SK-N-SH (cell line): Measurements from ENCODE around the gene CFHR4.

Experiments used
- EP300 ChIP-seq, 2 experiments: IDR thresholded peaks; 2 replicates each; pipeline versions ENCODE4 v1.4.0 to v1.6.1; 2012; ENCODE audit warnings: borderline replicate concordance in 1 of 2, low read depth in 1 of 2, low read length in 1 of 2
- EZH2phosphoT487 ChIP-seq: fragments of 200-600 bp; sonication (generic); IDR thresholded peaks from 2 replicates; pipeline ENCODE4 v1.6.1; 2017; ENCODE audit warnings: low read depth, mixed run types, mild to moderate bottlenecking, antibody characterized with exemption, moderate library complexity, borderline replicate concordance
- TF ChIP-seq, protein P1 (sequence below): fragments of 200-600 bp; sonication (generic); IDR thresholded peaks from 2 replicates; pipeline ENCODE4 v1.6.1; 2017; ENCODE audit warnings: antibody characterized with exemption, mild to moderate bottlenecking, moderate library complexity

DNA sequence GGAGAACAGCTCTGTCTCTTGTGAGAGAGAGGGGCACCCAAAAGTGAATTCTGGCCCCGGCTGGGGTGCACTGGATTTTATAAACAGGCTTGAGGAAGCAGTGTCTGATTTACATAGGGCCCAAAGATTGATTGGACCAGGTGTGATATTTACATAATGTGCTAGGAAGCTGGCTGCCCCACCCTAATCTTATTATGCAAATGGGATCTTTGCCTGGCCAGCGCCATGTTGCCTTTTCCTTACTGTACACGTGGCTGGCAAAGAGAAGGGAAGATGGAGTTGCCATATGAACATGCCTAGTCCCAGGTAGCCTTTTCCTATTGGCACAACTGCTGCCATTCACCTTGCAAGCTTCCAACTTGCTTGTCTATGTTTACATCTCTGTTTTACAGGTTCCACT, 29.0 kb upstream of the CFHR4 start:
- TF ChIP-seq, protein P1, sequence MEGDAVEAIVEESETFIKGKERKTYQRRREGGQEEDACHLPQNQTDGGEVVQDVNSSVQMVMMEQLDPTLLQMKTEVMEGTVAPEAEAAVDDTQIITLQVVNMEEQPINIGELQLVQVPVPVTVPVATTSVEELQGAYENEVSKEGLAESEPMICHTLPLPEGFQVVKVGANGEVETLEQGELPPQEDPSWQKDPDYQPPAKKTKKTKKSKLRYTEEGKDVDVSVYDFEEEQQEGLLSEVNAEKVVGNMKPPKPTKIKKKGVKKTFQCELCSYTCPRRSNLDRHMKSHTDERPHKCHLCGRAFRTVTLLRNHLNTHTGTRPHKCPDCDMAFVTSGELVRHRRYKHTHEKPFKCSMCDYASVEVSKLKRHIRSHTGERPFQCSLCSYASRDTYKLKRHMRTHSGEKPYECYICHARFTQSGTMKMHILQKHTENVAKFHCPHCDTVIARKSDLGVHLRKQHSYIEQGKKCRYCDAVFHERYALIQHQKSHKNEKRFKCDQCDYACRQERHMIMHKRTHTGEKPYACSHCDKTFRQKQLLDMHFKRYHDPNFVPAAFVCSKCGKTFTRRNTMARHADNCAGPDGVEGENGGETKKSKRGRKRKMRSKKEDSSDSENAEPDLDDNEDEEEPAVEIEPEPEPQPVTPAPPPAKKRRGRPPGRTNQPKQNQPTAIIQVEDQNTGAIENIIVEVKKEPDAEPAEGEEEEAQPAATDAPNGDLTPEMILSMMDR = no peak
- TF ChIP-seq EZH2phosphoT487 (no peak), EP300 (IDR thresholded peaks at IDR 0.05; ENCODE audit: borderline replicate concordance in 1 of 2, low read depth in 1 of 2, low read length in 1 of 2) (no peak)
